Neural crest cell (in vitro differentiated cells): ENCODE results near the gene CRYBA2. TPM values are rescaled to one million over a fixed set of nuclear protein-coding genes. Genes with fewer than 3 reads are reported as not detected.

Experiments used
- DNase-seq: peaks from one replicate; pipeline ENCODE4 v3.0.0; 2021; ENCODE audit warnings: low read depth, mixed read lengths, low spot score
- H3K27ac Mint-ChIP-seq: one replicate; pipeline ENCODE4 v1.8.0; 2021; ENCODE audit warnings: mild to moderate bottlenecking, mixed read lengths; ENCODE audit not compliant: unreplicated experiment
- H3K27me3 Mint-ChIP-seq: 2 replicates; pipeline ENCODE4 v1.8.0; 2021; ENCODE audit warnings: low read depth, mild to moderate bottlenecking, mixed read lengths
- H3K36me3 Mint-ChIP-seq: 2 replicates; pipeline ENCODE4 v1.8.0; 2021; ENCODE audit warnings: low read depth, mild to moderate bottlenecking, mixed read lengths
- H3K4me1 Mint-ChIP-seq: 2 replicates; pipeline ENCODE4 v1.8.0; 2021; ENCODE audit warnings: mixed read lengths
- H3K4me3 Mint-ChIP-seq: one replicate; pipeline ENCODE4 v1.8.0; 2021; ENCODE audit warnings: mild to moderate bottlenecking, mixed read lengths
- H3K9me3 Mint-ChIP-seq: 2 replicates; pipeline ENCODE4 v1.8.0; 2021; ENCODE audit warnings: mixed read lengths
- CTCF ChIP-seq: fragments of 200-600 bp; sonication (generic); conservative IDR thresholded peaks from 2 replicates; pipeline ENCODE4 v1.5.0; 2021; ENCODE audit warnings: antibody characterized with exemption, mild to moderate bottlenecking
- total RNA-seq: library from RNA; stranded (reverse); gene quantifications from 2 replicates; pipeline ENCODE4 v1.2.1, GENCODE V29; 2021

Gene CRYBA2
- total RNA-seq, 1 donor from 2014 or later: not detected

- peaks cover 88% of the 10 kb centered on the region for H3K27me3 Mint-ChIP-seq
- H3K27ac Mint-ChIP-seq: no peak overlapping the region
- no peaks in the 10 kb centered on the region for H3K4me1 Mint-ChIP-seq
- H3K4me3 Mint-ChIP-seq: no peak overlapping the region
- TF ChIP-seq CTCF: no peak
- no peaks in the 10 kb centered on the region for H3K36me3 Mint-ChIP-seq
- no peak for DNase-seq
- H3K9me3 Mint-ChIP-seq: no peaks in the 10 kb centered on the region
Measured at GRCh38 chr2:219009294-219009693, 16.1 kb upstream of the CRYBA2 start.

GRCh38 chr2:219003979-219004378 is 10.8 kb upstream of the CRYBA2 start:
- H3K4me1 Mint-ChIP-seq: no peaks in the 10 kb centered on the region
- no peak for DNase-seq
- H3K9me3 Mint-ChIP-seq: no peaks in the 10 kb centered on the region
- H3K36me3 Mint-ChIP-seq: no peaks in the 10 kb centered on the region
- TF ChIP-seq CTCF: no peak
- H3K27me3 Mint-ChIP-seq: peaks cover 96% of the 10 kb centered on the region
- no peak overlapping the region for H3K4me3 Mint-ChIP-seq
- H3K27ac Mint-ChIP-seq: no peak overlapping the region

GRCh38 chr2:219003267-219003634 is 10.0 kb upstream of the CRYBA2 start:
- H3K4me1 Mint-ChIP-seq: no peaks in the 10 kb centered on the region
- no peak for TF ChIP-seq CTCF
- H3K9me3 Mint-ChIP-seq: no peaks in the 10 kb centered on the region
- DNase-seq: no peak
- no peaks in the 10 kb centered on the region for H3K36me3 Mint-ChIP-seq
- no peak overlapping the region for H3K4me3 Mint-ChIP-seq
- peaks cover 97% of the 10 kb centered on the region for H3K27me3 Mint-ChIP-seq
- no peak overlapping the region for H3K27ac Mint-ChIP-seq

GRCh38 chr2:219002395-219003266 is 9.4 kb upstream of the CRYBA2 start:
- TF ChIP-seq CTCF: peak; percentile 65
- Mint-ChIP-seq H3K4me3 (no peak overlapping the region), H3K4me1 (no peaks in the 10 kb centered on the region), H3K27ac (no peak overlapping the region), H3K27me3 (peaks cover 98% of the 10 kb centered on the region), H3K36me3 (no peaks in the 10 kb centered on the region), H3K9me3 (no peaks in the 10 kb centered on the region)
- peak; percentile 53 for DNase-seq

GRCh38 chr2:219001577-219002394 is 8.6 kb upstream of the CRYBA2 start:
- Mint-ChIP-seq H3K9me3 (no peaks in the 10 kb centered on the region), H3K4me3 (no peak overlapping the region), H3K27ac (no peak overlapping the region), H3K27me3 (peaks cover 98% of the 10 kb centered on the region), H3K36me3 (no peaks in the 10 kb centered on the region), H3K4me1 (no peaks in the 10 kb centered on the region)
- no peak for TF ChIP-seq CTCF
- no peak for DNase-seq
